HG02938 (cell line): ENCODE data around the gene RNF181.
"Not testable (repeated sequence)": the region's sequence is repeated elsewhere in the genome, so short reads cannot be mapped to it uniquely, and the experiment has no call there.

Experiments
- ATAC-seq: cut with Tn5 transposase; IDR thresholded peaks from one replicate; pipeline ENCODE4 v1.9.1; 2021; ENCODE audit warnings: mild to moderate bottlenecking, moderate library complexity; ENCODE audit not compliant: unreplicated experiment

RNF181 gene

DNA sequence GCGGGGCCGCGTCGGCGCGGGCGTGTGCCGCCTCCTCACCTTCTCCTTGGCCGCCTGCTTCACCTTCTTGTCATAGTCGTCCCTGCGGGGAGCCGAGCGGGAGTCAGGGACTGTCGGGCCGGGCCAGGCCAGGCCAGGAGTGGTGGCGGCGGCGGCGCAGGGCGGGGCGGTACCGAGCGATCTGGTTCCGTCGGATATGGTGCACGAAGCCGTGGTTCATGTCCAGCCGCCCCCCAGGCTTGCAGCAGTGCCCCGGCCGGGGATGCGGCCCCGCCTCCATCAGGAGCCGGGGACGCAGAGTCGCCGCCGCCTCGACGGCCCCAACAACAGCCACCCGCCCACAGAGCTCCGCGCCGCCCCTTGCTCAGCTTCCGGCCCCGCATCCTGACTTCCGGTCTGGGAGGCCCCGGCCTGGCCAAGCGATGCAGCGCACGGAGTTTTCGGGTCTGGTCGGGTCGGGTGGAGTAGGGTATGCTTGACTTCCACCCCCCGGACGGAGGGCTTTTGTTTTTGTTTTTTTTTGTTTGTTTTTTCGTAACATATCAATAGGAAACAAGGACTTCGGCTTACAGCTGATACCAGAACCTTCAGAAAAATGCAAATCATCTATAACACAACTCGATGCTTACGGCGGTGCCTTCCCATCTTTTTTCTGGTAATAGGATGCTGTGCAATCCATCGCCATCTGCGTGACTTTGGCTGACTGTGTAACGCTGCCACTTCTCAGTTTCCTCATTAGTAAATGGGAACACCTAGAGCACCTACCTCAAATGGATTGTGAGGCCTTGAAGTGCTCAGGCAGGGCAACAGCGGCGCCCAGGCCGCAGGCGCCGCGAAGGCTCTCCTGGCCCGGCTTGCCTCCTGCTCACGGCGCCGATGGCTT, 16.4 kb downstream of the RNF181 start, which contains the start of gene C2orf68:
Gene C2orf68 (minus strand): TSS at position 362 of the 883 bp plus-strand sequence. CDS start 82 bp downstream, at position 280.
- peak; percentile 70 for ATAC-seq

DNA sequence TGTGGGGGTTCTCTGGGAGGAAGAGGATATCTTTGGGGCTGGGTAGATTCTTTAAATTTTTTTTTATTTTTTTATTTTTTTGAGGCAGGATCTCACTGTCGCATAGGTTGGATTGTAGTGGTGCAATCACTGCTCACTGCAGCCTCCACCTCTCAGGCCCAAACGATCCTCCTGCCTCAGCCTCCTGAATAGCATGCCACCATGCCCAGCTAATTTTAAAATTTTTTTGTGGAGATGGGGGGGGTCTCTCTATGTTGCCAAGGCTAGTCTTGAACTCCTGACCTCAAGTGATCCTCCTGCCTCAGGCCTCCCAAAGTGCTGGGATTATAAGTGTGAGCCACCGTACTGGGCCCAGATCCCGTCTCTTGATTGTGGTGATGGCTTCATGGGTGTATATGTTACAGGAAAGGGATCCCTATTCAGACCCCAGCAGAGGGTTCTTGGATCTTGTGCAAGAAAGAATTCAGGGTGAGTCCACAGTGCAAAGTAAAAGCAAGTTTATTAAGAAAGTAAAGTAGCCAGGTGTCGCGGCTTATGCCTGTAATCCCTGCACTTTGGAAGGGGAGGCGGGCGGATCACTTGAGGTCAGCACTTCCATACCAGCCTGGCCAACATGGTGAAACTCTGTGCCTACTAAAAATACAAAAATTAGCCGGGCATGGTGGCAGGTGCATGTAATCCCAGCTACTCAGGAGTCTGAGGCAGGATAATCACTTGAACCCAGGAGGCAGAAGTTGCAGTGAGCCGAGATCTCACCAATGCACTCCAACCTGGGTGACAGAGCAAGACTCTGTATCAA, 18.4 kb downstream of the RNF181 start:
- no peak for ATAC-seq

DNA sequence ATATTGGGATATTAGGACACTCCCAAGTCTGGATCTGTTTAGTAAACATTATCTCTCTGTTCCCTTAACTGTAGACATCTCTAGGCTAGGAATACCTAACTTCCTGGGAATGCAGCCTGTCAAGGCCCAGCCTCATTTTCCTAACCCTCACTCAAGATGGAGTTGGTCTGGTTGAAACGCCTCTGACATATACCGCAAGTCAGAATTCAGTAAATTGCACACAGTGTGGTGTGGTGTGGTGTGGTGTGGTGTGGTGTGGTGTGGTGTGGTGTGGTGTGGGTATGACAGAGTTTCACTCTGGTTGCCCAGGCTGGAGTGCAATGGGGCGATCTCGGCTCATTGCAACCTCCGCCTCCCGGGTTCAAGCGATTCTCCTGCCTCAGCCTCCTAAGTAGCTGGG, 19.2 kb downstream of the RNF181 start:
- not testable (repeated sequence) for ATAC-seq

DNA sequence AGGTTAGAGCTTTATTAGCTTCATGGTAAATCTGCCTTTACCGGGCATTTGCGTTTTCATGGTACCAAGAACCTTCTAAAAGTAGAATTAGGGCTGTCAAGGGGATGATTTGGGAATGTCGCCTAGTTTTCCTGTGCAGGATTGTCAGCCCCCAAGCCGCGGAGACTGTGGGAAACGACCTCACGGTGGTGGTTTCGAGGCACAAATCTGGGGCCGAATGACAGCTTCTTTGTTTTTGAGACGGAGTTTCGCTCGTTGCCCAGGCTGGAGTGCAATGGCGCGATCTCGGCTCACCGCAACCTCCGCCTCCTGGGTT, 19.8 kb downstream of the RNF181 start:
- ATAC-seq, result no peak

DNA sequence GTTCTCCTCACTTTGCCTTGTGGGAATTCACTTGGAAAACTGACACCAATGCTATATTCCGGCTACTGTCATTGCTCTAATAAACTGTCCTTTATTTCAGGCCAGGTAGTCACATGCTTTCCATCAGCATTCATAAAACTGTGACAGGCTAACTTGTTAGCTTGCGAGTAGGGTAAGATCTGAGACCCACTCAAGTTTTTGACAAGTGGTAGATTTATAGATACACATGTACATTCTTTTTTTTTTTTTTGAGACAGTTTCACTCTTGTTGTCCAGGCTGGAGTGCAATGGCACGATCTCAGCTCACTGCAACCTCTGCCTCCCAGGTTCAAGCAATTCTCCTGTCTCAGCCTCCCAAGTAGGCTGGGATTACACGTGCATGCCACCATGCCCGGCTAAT, 22.2 kb downstream of the RNF181 start:
- ATAC-seq, result not testable (repeated sequence)

DNA sequence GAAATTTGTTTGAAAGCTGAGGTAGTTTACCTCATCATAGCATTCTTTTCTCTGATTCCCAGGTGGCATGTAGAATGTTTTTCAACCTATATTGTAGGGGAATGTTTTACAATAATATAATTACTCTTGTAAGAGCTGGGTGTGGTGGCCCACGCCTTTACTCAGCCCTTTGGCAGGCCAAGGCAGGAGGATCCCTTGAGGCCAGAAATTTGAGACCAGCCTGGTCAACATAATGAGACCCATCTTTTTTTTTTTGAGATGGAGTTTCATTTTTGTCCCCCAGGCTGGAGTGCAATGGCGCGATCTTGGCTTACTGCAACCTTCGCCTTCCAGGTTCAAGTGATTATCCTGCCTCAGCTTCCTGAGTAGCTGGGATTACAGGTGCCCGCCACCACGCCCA, 24.1 kb downstream of the RNF181 start:
- no peak for ATAC-seq

DNA sequence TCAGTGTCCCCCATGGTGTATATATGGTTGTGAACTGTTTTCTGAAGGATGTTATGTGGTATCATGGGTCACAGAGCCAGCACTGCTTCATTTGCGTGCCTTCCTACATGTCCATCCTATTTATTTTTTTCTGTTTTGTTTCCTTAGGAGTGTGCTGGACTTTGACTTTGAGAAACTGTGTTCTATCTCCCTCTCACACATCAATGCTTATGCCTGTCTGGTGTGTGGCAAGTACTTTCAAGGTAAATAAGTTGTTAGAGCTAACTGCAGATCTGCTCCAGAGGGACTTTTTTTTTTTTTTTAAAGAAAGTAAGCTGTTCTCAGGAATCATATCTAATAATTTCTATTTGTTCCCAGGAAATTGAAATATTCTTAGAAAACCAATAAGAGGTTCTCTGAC, 25.8 kb downstream of the RNF181 start:
- no peak for ATAC-seq

DNA sequence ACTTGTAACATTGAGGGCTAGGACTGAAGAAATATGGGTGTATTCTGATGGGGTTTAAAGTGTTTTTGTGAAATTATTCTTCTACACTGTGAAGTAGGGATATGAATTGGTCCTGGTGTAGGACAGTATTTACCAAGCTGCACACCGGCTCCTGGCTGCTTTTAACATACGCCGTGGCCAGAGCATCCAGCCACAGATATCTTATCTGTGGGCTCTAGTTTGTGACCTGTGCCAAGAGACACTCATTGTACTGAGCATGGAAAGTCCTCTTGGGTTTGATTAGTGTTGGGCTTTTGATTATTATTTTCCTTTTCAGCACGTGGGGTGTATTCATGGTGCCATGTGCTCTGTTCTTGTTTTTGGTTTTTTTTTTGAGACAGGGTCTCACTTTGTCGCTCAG, 28.4 kb downstream of the RNF181 start:
- no peak for ATAC-seq

DNA sequence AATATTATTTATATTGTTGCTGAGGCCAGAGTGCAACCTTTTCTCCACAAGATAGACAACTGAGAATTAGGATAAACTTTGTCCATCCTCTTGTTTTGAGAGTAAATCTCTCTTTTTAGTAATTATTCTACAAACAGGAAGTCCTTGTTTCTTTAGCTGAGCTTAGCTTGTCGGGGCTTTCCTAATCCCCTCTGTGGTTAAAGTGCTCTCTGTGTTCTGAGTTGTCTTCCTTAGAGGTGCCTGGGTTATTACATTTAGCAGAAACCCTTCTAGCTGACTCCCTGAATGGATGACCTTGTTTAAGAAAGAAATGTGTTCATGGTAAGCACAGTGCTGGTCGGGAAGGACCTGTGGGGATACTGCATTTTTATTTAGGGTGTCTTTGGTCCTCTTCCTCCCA, 33.1 kb downstream of the RNF181 start:
- no peak for ATAC-seq

DNA sequence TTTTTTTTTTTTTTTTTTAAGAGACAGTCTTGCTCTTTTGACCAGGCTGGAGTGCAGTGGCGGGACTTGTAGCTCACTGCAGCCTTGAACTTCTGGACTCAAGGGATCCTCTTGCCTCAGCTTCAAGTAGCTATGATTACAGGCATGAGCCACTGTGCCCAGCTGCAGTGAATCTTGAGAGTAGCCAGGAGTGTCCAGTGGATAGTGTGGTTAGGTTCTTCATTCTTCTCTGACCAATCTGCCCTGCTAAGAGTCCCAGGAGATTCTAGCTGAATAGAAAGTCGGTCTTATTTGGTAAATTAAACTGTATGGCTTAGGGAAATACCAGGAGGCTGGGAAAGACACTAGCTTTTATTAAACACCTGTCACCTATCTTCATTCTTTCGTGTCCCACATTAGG, 35.8 kb downstream of the RNF181 start:
- ATAC-seq, result no peak

DNA sequence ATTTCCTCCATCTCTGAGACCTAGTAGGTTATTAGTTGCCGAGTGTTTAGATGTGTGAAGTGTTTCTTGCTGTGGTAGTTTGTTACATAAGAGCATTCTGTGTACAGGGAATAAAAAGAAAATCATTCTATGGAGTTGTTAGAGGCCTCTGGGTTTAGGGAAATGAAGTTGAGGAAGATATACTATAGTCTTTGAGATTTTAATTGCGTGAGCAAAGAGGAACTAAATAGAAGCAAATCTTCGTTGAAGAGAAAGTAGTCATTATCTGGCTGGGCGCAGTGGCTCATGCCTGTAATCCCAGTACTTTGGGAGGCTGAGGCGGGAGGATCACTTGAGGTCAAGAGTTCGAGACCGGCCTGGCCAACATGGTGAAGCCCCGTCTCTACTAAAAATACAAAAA, 39.5 kb downstream of the RNF181 start:
- no peak for ATAC-seq

DNA sequence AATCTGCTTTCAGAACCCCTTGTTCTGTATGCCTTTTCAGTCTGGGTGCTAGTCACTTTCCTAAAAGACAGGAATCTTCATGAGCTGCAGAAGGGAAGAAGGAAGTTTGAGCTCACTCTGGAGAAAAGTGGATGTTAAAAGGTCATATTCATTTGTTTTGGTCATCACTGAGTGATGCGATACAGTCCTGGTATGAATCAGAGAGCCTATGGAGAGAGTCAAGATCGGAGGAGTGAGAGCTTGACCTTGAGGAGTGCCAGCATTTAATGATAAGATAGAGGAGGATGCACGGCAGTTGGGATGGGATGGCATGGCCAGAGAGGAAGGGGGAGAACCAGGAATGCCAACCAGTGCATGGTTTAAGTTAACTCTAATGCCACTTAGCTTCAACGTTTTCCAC, 40.1 kb downstream of the RNF181 start:
- ATAC-seq, result no peak

DNA sequence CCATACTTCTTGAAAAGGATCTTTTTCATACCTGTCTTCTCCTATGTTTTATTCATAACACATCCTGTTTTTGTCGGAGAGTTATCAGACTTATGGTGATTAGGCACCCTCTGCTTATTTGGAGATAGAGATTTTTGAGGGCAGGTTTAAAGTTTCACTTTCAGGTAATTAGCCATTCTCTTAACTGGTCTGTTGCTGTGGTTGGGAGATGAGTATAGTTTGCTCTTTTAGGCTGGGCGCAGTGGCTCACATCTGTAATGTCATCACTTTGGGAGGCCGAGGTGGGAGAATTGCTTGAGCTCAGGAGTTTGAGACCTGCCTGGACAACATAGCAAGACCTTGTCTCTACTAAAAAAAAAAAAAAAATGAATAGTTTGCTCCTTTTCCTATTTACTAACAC, 47.2 kb downstream of the RNF181 start:
- ATAC-seq, result no peak

DNA sequence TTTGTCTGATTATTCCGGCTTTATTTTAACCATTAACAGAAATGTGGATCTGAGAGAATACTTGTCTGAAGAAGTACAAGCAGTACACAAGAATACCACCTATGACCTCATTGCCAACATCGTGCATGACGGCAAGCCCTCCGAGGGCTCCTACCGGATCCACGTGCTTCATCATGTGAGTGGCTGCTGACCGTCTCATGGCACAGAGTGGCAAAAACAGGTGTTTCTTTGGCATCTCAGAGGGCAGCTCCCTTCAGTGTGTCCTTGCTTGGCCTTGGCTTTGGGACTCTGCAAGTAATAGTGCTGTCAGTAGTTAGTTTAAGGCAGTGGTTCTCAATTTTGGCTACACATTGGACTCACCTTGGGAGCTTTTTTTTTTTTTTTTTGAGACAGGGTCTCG, 49.4 kb downstream of the RNF181 start:
- ATAC-seq, result no peak

DNA sequence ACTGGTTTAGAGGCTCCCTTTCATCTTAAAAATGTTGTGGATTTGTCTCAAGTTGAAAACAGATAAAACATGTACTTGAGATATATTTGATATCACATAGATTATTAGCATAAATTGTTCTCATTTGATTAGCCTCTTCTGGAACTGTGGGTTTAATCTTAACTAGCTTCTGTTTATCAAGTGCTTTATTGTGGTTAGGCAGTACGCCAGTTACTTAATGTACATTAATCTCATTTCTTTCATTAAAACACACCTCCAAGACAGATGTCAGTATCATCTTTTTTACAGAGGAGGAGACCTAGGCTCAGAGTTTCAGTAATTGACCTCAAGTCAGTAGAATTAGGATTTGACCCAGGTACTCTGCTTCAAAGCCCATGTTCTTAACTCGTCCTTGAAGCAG, 50.6 kb downstream of the RNF181 start:
- no peak for ATAC-seq
